ENCODE data around the gene NPHP1.
"Not testable (repeated sequence)": the region's sequence is repeated elsewhere in the genome, so short reads cannot be mapped to it uniquely, and the experiment has no call there.

The NPHP1 gene

GRCh38 chr2:110204408-110205385 is at the start of gene NPHP1:
Gene NPHP1, minus strand, starts transcription at chr2:110205013. Its CDS starts 45 bp downstream, at chr2:110204968.
- DNase-seq = peak; percentile 95

GRCh38 chr2:110248081-110248795 is 43.4 kb upstream of the NPHP1 start:
- DNase-seq = not testable (repeated sequence)

GRCh38 chr2:110245488-110246435 is 40.9 kb upstream of the NPHP1 start:
- DNase-seq = not testable (repeated sequence)

- DNase-seq = not testable (repeated sequence)
These were observed 38.5 kb upstream of the NPHP1 start for GRCh38 chr2:110243283-110243682.

GRCh38 chr2:110234514-110234913 is 29.7 kb upstream of the NPHP1 start:
- DNase-seq = not testable (repeated sequence)

GRCh38 chr2:110229886-110230285 is 25.1 kb upstream of the NPHP1 start:
- not testable (repeated sequence) for DNase-seq

GRCh38 chr2:110222626-110223025 is 17.8 kb upstream of the NPHP1 start:
- DNase-seq = not testable (repeated sequence)

- DNase-seq = no peak
These were observed 17.1 kb upstream of the NPHP1 start for GRCh38 chr2:110221938-110222337.

GRCh38 chr2:110220190-110220564 is 15.4 kb upstream of the NPHP1 start:
- DNase-seq = no peak

- no peak for DNase-seq
These were observed 14.8 kb upstream of the NPHP1 start for GRCh38 chr2:110219496-110220189.

GRCh38 chr2:110218889-110219288 is 14.1 kb upstream of the NPHP1 start:
- DNase-seq = not testable (repeated sequence)

GRCh38 chr2:110216803-110217202 is 12.0 kb upstream of the NPHP1 start:
- DNase-seq = no peak

- DNase-seq = no peak
These were observed 11.4 kb upstream of the NPHP1 start for GRCh38 chr2:110216199-110216598.

- DNase-seq = no peak
These were observed 10.8 kb upstream of the NPHP1 start for GRCh38 chr2:110215566-110216158.

- no peak for DNase-seq
These were observed 10.3 kb upstream of the NPHP1 start for GRCh38 chr2:110215091-110215490.

- not testable (repeated sequence) for DNase-seq
These were observed 8.7 kb upstream of the NPHP1 start for GRCh38 chr2:110213522-110213921.

- DNase-seq = peak; percentile 96
These were observed 7.4 kb upstream of the NPHP1 start, which contains the start of gene MTLN for GRCh38 chr2:110211938-110212858. Gene MTLN, minus strand, starts transcription at chr2:110212547. Its CDS starts 22 bp downstream, at chr2:110212525.

GRCh38 chr2:110205660-110206455 is 1.0 kb upstream of the NPHP1 start:
- DNase-seq = no peak

- no peak for DNase-seq
These were observed 6.8 kb downstream of the NPHP1 start for GRCh38 chr2:110198016-110198415.
